ENCODE measurements around the gene AURKAIP1. TPM values are rescaled to one million over a fixed set of nuclear protein-coding genes. Genes with fewer than 3 reads are reported as not detected.

Gene AURKAIP1
- total RNA-seq, 1 experiment from 2014 or later = 196 TPM

DNA sequence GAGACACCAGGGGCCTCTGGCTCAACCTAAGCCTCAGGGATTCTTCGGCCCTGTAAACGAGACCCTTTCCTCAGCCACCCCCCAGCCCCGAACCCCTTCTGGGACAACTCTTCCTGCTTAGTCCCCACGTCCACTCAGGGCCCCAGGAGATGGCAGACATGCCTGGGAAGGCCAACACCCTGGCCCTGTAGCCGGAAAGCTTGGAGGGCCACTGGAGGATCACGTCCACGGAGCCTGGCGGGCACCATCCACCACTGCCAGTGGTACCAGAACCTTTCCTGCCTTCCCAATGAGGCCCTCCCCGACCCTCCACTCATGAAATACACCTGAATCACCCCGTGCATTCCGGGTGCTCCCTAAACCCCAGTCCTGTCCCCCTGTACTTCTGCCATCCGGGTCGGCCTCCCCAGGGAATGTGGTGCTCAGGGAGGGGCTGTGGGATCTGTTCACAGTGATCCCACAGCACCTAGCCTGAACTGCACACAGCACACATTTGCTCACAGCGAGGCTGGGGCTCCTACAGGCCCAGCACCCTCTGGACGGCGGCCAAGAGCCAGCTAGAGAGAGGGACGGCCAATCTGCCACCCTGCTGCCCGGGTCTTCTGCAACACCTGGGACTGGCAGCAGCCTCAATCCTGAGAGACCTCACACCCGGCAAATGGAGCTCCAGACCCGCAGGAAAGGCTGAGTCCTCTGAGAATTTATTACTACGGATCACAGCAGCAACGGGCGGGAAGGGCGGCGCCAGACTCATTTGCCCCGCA lies 1.8 kb downstream of the AURKAIP1 start:
- H2BK120ac ChIP-seq (ENCODE audit: low read depth, low read length, poor library complexity, severe bottlenecking) = no peak overlapping the region
- H2BK5ac ChIP-seq (ENCODE audit: insufficient read length, low read length) = no peak overlapping the region
- no peak overlapping the region for H2BK20ac ChIP-seq (ENCODE audit: low read depth, low read length, poor library complexity, severe bottlenecking)
- no peaks in the 10 kb centered on the region for H3K9me3 ChIP-seq (ENCODE audit: control insufficient read depth, low read depth, low read length)
- WGBS (ENCODE audit: extremely low coverage, insufficient read length, low lambda C conversion rate) = no CpG with 5 or more reads among the region's 26 CpGs
- peaks cover 10% of the 10 kb centered on the region for H3K23me2 ChIP-seq (ENCODE audit: insufficient read length, low read depth, low read length, poor library complexity, severe bottlenecking)
- no peak overlapping the region for H3K4ac ChIP-seq (ENCODE audit: low read depth, low read length)
- H3K36me3 Mint-ChIP-seq (ENCODE audit: insufficient read depth in 1 of 3, low read depth in 3 of 3) = peaks cover 6 to 20% (median 12%) of the 10 kb centered on the region in 3 experiments
- H3K14ac ChIP-seq (ENCODE audit: insufficient read depth, low read length) = no peak overlapping the region
- TF ChIP-seq, protein P1, sequence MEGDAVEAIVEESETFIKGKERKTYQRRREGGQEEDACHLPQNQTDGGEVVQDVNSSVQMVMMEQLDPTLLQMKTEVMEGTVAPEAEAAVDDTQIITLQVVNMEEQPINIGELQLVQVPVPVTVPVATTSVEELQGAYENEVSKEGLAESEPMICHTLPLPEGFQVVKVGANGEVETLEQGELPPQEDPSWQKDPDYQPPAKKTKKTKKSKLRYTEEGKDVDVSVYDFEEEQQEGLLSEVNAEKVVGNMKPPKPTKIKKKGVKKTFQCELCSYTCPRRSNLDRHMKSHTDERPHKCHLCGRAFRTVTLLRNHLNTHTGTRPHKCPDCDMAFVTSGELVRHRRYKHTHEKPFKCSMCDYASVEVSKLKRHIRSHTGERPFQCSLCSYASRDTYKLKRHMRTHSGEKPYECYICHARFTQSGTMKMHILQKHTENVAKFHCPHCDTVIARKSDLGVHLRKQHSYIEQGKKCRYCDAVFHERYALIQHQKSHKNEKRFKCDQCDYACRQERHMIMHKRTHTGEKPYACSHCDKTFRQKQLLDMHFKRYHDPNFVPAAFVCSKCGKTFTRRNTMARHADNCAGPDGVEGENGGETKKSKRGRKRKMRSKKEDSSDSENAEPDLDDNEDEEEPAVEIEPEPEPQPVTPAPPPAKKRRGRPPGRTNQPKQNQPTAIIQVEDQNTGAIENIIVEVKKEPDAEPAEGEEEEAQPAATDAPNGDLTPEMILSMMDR (conservative IDR thresholded peaks at IDR 0.05) = no peak
- no peak overlapping the region for H3K23ac ChIP-seq (ENCODE audit: insufficient read length, low read depth, low read length)
- H2BK15ac ChIP-seq (ENCODE audit: low read depth, low read length) = no peak overlapping the region
- no peaks in the 10 kb centered on the region; the same call in 1 of the 2 replicates for H3K4me1 ChIP-seq (ENCODE audit: insufficient read depth, low read length)
- no peak overlapping the region for H3K56ac ChIP-seq (ENCODE audit: insufficient read length, low read depth, low read length)
- H2AK5ac ChIP-seq (ENCODE audit: insufficient read length, low read length) = no peak overlapping the region
- no peak overlapping the region for H3K27ac ChIP-seq (ENCODE audit: insufficient read length, low read depth, low read length)
- no peaks in the 10 kb centered on the region for H4K20me1 ChIP-seq (ENCODE audit: control insufficient read depth, insufficient read depth, insufficient read length)
- H3K9me3 Mint-ChIP-seq = no peaks in the 10 kb centered on the region
- H4K8ac ChIP-seq (replicated peaks; ENCODE audit: insufficient read length, low read depth, low read length) = no peak overlapping the region
- peak overlapping the region; percentile 94 for H3K4me2 ChIP-seq (ENCODE audit: insufficient read depth, insufficient read length, low read length)
- H4K5ac ChIP-seq (ENCODE audit: insufficient read length, low read depth, low read length) = no peak overlapping the region
- H4K91ac ChIP-seq (ENCODE audit: insufficient read length, low read depth, low read length) = no peak overlapping the region
- peak overlapping the region; percentile 83 to 88 for H3K4me3 Mint-ChIP-seq
- peak overlapping the region; percentile 4 for H3K9ac ChIP-seq (ENCODE audit: extremely low read depth, insufficient read length, low read length)
- no peak overlapping the region for H2BK12ac ChIP-seq (ENCODE audit: insufficient read length, low read depth, low read length)
- no peak overlapping the region for H3T11ph ChIP-seq (ENCODE audit: low read length)
- peaks cover 5 to 10% of the 10 kb centered on the region in 2 experiments for H3K4me1 Mint-ChIP-seq
- H3K79me2 ChIP-seq (ENCODE audit: insufficient read depth, low read length) = peaks cover 4% of the 10 kb centered on the region; the same call in 1 of the 2 replicates
- peak overlapping the region in 1 of 3 experiments; percentile 48; a peak in 1 of 7 replicates for H3K27ac Mint-ChIP-seq
- H3K79me1 ChIP-seq (ENCODE audit: insufficient read depth, low read depth, low read length, poor library complexity, severe bottlenecking) = peaks cover 13% of the 10 kb centered on the region
- H2AFZ ChIP-seq (ENCODE audit: low read length) = no peak overlapping the region
- H3K27me3 ChIP-seq (ENCODE audit: insufficient read depth, low read length) = no peaks in the 10 kb centered on the region
- peaks cover 5% of the 10 kb centered on the region; the same call in 1 of the 2 replicates for H3K27me3 Mint-ChIP-seq (ENCODE audit: low read depth)
- no peak for DNase-seq
- H3K18ac ChIP-seq (ENCODE audit: insufficient read length, low read depth, low read length) = no peak overlapping the region

Data from H9 (cell line).